BLaER1 treated with 17β-estradiol and CSF1 and Interleukin-3, amounts not matched to agents 10 nM and 100 nM (cell line): ENCODE results near the gene NAA80.

Source experiments
- H3K27ac ChIP-seq, 11 experiments: shearing (Covaris generic); formaldehyde crosslinking; 2 replicates each; pipeline ENCODE4 v1.8.1; 2022
- H3K27me3 ChIP-seq, 11 experiments: shearing (Covaris generic); formaldehyde crosslinking; 2 replicates each; pipeline ENCODE4 v1.8.1; 2022
- H3K36me3 ChIP-seq, 11 experiments: shearing (Covaris generic); formaldehyde crosslinking; 2 replicates each; pipeline ENCODE4 v1.8.1; 2022
- H3K4me1 ChIP-seq, 10 experiments: shearing (Covaris generic); formaldehyde crosslinking; 2 replicates each; pipeline ENCODE4 v1.8.1; 2022
- H3K4me2 ChIP-seq, 11 experiments: shearing (Covaris generic); formaldehyde crosslinking; 2 replicates each; pipeline ENCODE4 v1.8.1; 2022
- H3K4me3 ChIP-seq, 10 experiments: shearing (Covaris generic); formaldehyde crosslinking; 2 replicates each; pipeline ENCODE4 v1.8.1; 2022
- H3K9ac ChIP-seq, 11 experiments: shearing (Covaris generic); formaldehyde crosslinking; 2 replicates each; pipeline ENCODE4 v1.8.1; 2022
- H3K9me3 ChIP-seq, 11 experiments: shearing (Covaris generic); formaldehyde crosslinking; replicated peaks in 1 of 11; 2 replicates each; pipeline ENCODE4 v1.8.1; 2022
- H4K20me1 ChIP-seq, 11 experiments: shearing (Covaris generic); formaldehyde crosslinking; 2 replicates each; pipeline ENCODE4 v1.8.1; 2022
- Cebpa-rat ChIP-seq, 11 experiments: shearing (Covaris generic); IDR thresholded peaks; 2 replicates each; pipeline ENCODE4 v1.8.1; 2022

Gene NAA80

DNA sequence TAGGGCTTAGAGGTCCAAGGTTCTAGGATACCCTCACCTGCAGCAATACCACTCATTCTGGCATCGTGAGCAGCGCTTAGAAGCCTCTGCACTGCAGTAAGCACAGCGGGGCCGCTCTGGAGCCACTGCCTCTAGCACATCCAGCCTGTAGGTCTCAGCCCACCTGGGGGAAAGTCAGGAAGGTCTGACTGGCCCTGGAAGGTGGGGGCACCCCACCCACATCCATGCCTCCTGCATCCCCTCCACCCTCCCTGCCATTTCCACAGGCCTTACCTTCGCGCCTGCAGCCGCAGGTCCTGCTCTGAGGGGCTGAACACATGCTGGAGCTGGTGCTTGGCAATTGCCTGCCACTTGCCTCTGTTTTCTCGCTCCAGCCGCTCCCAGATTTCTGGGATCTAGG lies 42.3 kb upstream of the NAA80 start:
- peak overlapping the region; percentile 87 to 100 (median 98) for H3K4me2 ChIP-seq
- H3K27me3 ChIP-seq, result peaks cover 0 to 47% (median 26%) of the 10 kb centered on the region in 11 experiments; a peak in 15 of 22 replicates
- H3K4me3 ChIP-seq, result peak overlapping the region in 9 of 10 experiments; percentile 58 to 92 (median 88); a peak in 18 of 20 replicates
- TF ChIP-seq Cebpa-rat (IDR thresholded peaks at IDR 0.05), result no peak
- peak overlapping the region; percentile 85 to 98 (median 95); a peak in 21 of 22 replicates for H3K9ac ChIP-seq
- H4K20me1 ChIP-seq, result peaks cover 5 to 7% (median 5%) of the 10 kb centered on the region in 11 experiments; a peak in 21 of 22 replicates
- H3K36me3 ChIP-seq, result peaks cover 0 to 7% (median under 1%) of the 10 kb centered on the region in 11 experiments; a peak in 7 of 22 replicates
- H3K9me3 ChIP-seq, result no peaks in the 10 kb centered on the region
- H3K27ac ChIP-seq, result peak overlapping the region in 10 of 11 experiments; percentile 87 to 99 (median 96); a peak in 18 of 22 replicates
- peaks cover 61 to 78% (median 72%) of the 10 kb centered on the region in 10 experiments for H3K4me1 ChIP-seq

DNA sequence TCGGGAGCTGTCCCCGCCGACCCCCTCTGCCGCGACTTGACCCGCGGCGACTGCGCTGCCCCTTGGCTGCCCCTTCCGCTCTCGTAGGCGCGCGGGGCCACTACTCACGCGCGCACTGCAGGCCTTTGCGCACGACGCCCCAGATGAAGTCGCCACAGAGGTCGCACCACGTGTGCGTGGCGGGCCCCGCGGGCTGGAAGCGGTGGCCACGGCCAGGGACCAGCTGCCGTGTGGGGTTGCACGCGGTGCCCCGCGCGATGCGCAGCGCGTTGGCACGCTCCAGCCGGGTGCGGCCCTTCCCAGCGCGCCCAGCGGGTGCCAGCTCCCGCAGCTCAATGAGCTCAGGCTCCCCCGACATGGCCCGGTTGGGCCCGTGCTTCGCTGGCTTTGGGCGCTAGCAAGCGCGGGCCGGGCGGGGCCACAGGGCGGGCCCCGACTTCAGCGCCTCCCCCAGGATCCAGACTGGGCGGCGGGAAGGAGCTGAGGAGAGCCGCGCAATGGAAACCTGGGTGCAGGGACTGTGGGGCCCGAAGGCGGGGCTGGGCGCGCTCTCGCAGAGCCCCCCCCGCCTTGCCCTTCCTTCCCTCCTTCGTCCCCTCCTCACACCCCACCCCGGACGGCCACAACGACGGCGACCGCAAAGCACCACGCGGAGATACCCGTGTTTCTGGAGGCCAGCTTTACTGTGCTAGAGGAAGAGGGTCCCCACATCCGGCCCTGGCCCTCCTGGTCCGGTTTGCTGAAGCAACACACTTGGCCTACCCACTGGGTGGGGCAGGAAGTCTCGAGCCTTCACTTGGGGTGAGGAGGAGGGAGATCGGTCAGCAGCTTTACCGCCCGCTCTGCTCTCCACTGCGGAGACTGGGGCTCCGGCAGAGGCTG lies 41.5 kb upstream of the NAA80 start, which contains the start of gene RASSF1:
TSS of gene RASSF1 (minus strand) at position 389 of the 882 bp plus-strand sequence. CDS start at position 358, 31 bp downstream.
- Histone ChIP-seq H3K4me3 (peak within 1 kb of the TSS; percentile 58 to 92 (median 88)), H3K36me3 (peaks cover 0 to 15% (median 9%) of the 10 kb centered on the region in 11 experiments; a peak in 12 of 22 replicates), H4K20me1 (peaks cover 13 to 16% (median 14%) of the 10 kb centered on the region in 11 experiments; a peak in 21 of 22 replicates), H3K4me2 (peak within 1 kb of the TSS; percentile 87 to 100 (median 98)), H3K27me3 (peaks cover 0 to 39% (median 20%) of the 10 kb centered on the region in 11 experiments; a peak in 15 of 22 replicates), H3K9me3 (no peaks in the 10 kb centered on the region), H3K27ac (peak within 1 kb of the TSS; percentile 87 to 99 (median 95)), H3K4me1 (peaks cover 63 to 81% (median 73%) of the 10 kb centered on the region in 10 experiments), H3K9ac (peak within 1 kb of the TSS; percentile 85 to 98 (median 95))
- TF ChIP-seq Cebpa-rat (IDR thresholded peaks at IDR 0.05), result peak in 3 of 11 experiments; percentile 8 to 52 (median 19); a peak in 1 of 22 replicates

GRCh38 chr3:50340147-50340447 lies 40.9 kb upstream of the NAA80 start:
- peaks cover 0 to 21% (median 15%) of the 10 kb centered on the region in 11 experiments; a peak in 13 of 22 replicates for H3K36me3 ChIP-seq
- H3K9ac ChIP-seq, result peak overlapping the region; percentile 85 to 98 (median 95)
- peaks cover 19 to 22% (median 20%) of the 10 kb centered on the region in 11 experiments; a peak in 21 of 22 replicates for H4K20me1 ChIP-seq
- no peak for TF ChIP-seq Cebpa-rat (IDR thresholded peaks at IDR 0.05)
- H3K27ac ChIP-seq, result peak overlapping the region; percentile 87 to 99 (median 95)
- H3K9me3 ChIP-seq, result no peaks in the 10 kb centered on the region
- peaks cover 0 to 33% (median 14%) of the 10 kb centered on the region in 11 experiments; a peak in 15 of 22 replicates for H3K27me3 ChIP-seq
- peaks cover 63 to 81% (median 73%) of the 10 kb centered on the region in 10 experiments for H3K4me1 ChIP-seq
- peak overlapping the region; percentile 58 to 92 (median 88) for H3K4me3 ChIP-seq
- peak overlapping the region; percentile 87 to 100 (median 98) for H3K4me2 ChIP-seq

GRCh38 chr3:50339485-50340146 lies 40.4 kb upstream of the NAA80 start:
- H4K20me1 ChIP-seq, result peaks cover 24 to 26% (median 24%) of the 10 kb centered on the region in 11 experiments
- H3K4me1 ChIP-seq, result peaks cover 66 to 83% (median 74%) of the 10 kb centered on the region in 10 experiments
- peaks cover 4 to 26% (median 20%) of the 10 kb centered on the region in 11 experiments; a peak in 20 of 22 replicates for H3K36me3 ChIP-seq
- H3K9ac ChIP-seq, result peak overlapping the region; percentile 85 to 98 (median 95)
- TF ChIP-seq Cebpa-rat (IDR thresholded peaks at IDR 0.05), result no peak
- peak overlapping the region; percentile 87 to 99 (median 95) for H3K27ac ChIP-seq
- no peaks in the 10 kb centered on the region for H3K9me3 ChIP-seq
- peaks cover 0 to 30% (median 12%) of the 10 kb centered on the region in 11 experiments; a peak in 14 of 22 replicates for H3K27me3 ChIP-seq
- H3K4me2 ChIP-seq, result peak overlapping the region; percentile 87 to 100 (median 98)
- H3K4me3 ChIP-seq, result peak overlapping the region; percentile 58 to 92 (median 88)

DNA sequence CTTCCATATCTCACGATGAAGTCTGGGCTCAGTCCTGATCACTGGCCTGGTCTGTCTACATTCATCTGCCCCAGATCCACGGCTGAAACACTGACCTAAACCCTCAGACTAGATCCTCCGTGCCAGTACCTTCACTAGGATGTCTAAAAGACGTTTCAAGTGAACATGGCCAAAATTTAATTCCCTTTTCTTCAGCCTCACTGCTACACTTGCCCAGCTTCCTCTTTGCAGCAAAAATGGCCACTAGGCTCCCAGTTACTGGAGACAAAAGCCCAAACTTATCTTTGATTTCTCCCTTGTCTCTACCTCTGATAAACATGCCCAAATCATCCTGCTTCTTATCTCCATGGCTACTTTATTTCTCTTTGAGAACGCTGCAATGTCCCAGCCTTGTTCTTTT lies 39.8 kb upstream of the NAA80 start:
- no peaks in the 10 kb centered on the region for H3K9me3 ChIP-seq

GRCh38 chr3:50337175-50337861 lies 38.1 kb upstream of the NAA80 start:
- peaks cover 0 to 30% (median 12%) of the 10 kb centered on the region in 11 experiments; a peak in 14 of 22 replicates for H3K27me3 ChIP-seq
- H3K36me3 ChIP-seq, result peaks cover 25 to 49% (median 43%) of the 10 kb centered on the region in 11 experiments
- peak overlapping the region; percentile 87 to 99 (median 95) for H3K27ac ChIP-seq
- peak overlapping the region; percentile 85 to 98 (median 95) for H3K9ac ChIP-seq
- peaks cover 64 to 81% (median 70%) of the 10 kb centered on the region in 10 experiments for H3K4me1 ChIP-seq
- no peak for TF ChIP-seq Cebpa-rat (IDR thresholded peaks at IDR 0.05)
- no peaks in the 10 kb centered on the region for H3K9me3 ChIP-seq
- peaks cover 47 to 49% (median 47%) of the 10 kb centered on the region in 11 experiments for H4K20me1 ChIP-seq
- H3K4me3 ChIP-seq, result peak overlapping the region; percentile 77 to 92 (median 88)
- peak overlapping the region; percentile 87 to 100 (median 98) for H3K4me2 ChIP-seq

More for the DNA sequence above, 39.8 kb upstream of the NAA80 start:
- Histone ChIP-seq H3K4me3 (peak overlapping the region; percentile 77 to 92 (median 88)), H3K4me1 (peaks cover 69 to 90% (median 77%) of the 10 kb centered on the region in 10 experiments), H4K20me1 (peaks cover 31 to 33% (median 31%) of the 10 kb centered on the region in 11 experiments), H3K9ac (peak overlapping the region; percentile 85 to 98 (median 95)), H3K27ac (peak overlapping the region; percentile 87 to 99 (median 95)), H3K27me3 (peaks cover 0 to 30% (median 12%) of the 10 kb centered on the region in 11 experiments; a peak in 14 of 22 replicates), H3K4me2 (peak overlapping the region; percentile 87 to 100 (median 98)), H3K36me3 (peaks cover 10 to 32% (median 26%) of the 10 kb centered on the region in 11 experiments)
- no peak for TF ChIP-seq Cebpa-rat (IDR thresholded peaks at IDR 0.05)

- Histone ChIP-seq H3K27ac (peak overlapping the region; percentile 64 to 99 (median 95)), H3K36me3 (peaks cover 32 to 56% (median 50%) of the 10 kb centered on the region in 11 experiments), H3K9ac (peak overlapping the region; percentile 85 to 98 (median 94)), H3K4me2 (peak overlapping the region; percentile 87 to 100 (median 98)), H4K20me1 (peaks cover 54 to 57% (median 54%) of the 10 kb centered on the region in 11 experiments), H3K4me1 (peaks cover 57 to 74% (median 66%) of the 10 kb centered on the region in 10 experiments), H3K27me3 (peaks cover 0 to 25% (median 12%) of the 10 kb centered on the region in 11 experiments; a peak in 14 of 22 replicates), H3K9me3 (no peaks in the 10 kb centered on the region), H3K4me3 (peak overlapping the region; percentile 77 to 92 (median 88))
- no peak for TF ChIP-seq Cebpa-rat (IDR thresholded peaks at IDR 0.05)
Observed at GRCh38 chr3:50336452-50337174, 37.4 kb upstream of the NAA80 start.
